SW 1271 (cell line): Measurements from ENCODE around the gene LSM2.

ENCODE experiments used
- DNase-seq, 2 experiments: peaks; one replicate each; lab custom pipeline; 2025; lab: John Stamatoyannopoulos, UW

The LSM2 gene

DNA sequence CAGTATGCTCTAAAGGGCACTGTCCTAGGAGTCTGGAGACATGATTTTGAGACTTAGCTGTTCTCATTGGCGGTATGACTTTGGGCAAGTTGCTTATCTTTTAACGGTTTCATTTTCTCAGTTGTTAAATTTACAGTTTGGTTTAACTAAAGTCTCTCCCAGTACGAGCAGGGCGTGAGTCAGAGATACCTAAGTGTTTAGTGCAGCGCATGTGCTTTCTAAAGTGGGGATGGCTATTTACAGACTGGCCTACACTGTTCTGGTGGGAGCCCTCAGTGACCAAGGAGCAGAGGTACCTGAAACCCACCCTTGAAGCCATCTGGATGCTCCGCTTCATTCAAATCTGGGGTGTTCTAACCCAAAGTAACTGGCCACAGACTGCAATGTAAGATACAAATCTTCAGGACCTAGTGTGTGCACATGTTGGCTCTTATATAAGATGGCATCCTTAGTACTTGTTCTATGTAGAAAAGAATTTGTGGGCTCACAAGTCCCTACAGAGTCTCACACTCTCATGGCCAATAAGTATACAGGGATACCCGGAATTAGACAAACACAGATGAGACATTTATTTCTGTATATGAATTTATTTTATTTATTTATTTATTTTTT lies 56.2 kb downstream of the LSM2 start:
- no peak for DNase-seq

DNA sequence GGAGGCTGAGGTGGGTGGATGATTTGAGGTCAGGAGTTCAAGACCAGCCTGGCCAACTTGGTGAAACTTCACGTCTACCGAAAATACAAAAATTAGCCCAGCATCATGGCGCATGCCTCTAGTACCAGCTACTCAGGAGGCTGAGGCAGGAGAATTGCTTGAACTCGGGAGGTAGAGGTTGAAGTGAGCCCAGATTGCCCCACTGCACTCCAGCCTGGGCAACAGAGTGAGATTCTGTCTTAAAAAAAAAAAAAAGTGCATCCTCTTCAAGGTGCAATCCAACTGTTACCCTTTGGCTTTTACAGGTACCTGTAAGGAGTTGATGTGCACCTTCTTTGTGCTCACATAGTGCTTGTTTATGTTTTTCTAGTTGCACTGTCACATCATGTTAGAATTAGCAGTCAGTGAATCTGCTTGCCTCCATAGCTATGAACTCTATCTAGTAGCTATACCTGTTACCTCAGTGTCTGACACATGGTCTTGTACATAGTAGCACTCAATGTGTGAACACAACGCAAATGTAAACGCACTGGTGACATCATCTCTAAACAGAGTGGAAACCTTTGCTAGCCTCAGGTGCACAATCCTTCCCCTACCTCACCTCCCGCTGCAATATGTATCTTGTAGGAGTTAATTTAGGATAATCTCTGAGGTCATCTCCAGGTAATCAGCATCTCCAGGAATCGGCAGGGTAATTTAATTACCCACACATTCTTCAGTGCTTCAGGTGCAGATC lies 57.3 kb downstream of the LSM2 start:
- no peak for DNase-seq
